GM12892 (cell line): ENCODE measurements around the gene SMIM34.

Experiments used
- POLR2A ChIP-seq: IDR thresholded peaks from 2 replicates; pipeline ENCODE4 v1.6.1; 2011; ENCODE audit warnings: low read depth, low read length, control low read depth
- POLR2AphosphoS5 ChIP-seq: IDR thresholded peaks from 2 replicates; pipeline ENCODE4 v1.6.1; 2011; ENCODE audit warnings: low read depth, low read length, control low read depth
- TAF1 ChIP-seq: IDR thresholded peaks from 2 replicates; pipeline ENCODE4 v1.6.1; 2011; ENCODE audit warnings: low read depth, mild to moderate bottlenecking, control low read depth, low read length, borderline replicate concordance

DNA sequence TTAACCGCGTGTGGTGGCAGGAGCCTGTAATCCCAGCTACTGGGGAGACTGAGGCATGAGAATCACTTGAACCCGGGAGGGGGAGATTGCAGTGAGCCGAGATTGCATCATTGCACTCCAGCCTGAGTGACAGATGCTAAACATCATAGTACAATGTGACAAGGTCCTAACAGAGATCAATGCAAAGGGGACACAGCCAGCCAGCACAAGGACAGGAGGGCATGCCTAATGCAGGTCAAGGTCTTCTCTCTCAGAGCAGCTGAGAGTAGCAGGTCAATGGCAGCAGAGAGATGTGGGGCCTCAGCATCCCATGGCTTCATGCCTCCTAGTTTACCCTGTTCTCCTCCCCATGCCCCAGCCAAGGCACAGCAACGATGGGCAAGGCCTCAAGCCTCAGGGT, 51.4 kb downstream of the SMIM34 start:
- TF ChIP-seq POLR2A: no peak
- no peak for TF ChIP-seq TAF1
- TF ChIP-seq POLR2AphosphoS5: no peak
